Endothelial cell of umbilical vein (primary cell): ENCODE results near the gene NRXN3. TPM values are rescaled to one million over a fixed set of nuclear protein-coding genes. Genes with fewer than 3 reads are reported as not detected.

ENCODE experiments used
- BruUV-seq: library from RNA; stranded (reverse); fragments of 400-500 nt; replicated peaks from 2 replicates; lab custom pipeline; 2021; lab: Mats Ljungman, UMichigan
- CTCF ChIA-PET: fragments of 300-600, 350-600 bp; sonication (Branson Sonifier 250); formaldehyde crosslinking; loops from one replicate; lab custom pipeline; 2021; ENCODE audit warnings: antibody characterized with exemption, inconsistent platforms; lab: Charles Lee
- POLR2A ChIA-PET: fragments of 300-600, 350-600 bp; sonication (Branson Sonifier 250); formaldehyde crosslinking; loops from one replicate; lab custom pipeline; 2021; ENCODE audit warnings: antibody characterized with exemption, inconsistent platforms; lab: Charles Lee
- DNase-seq: peaks from one replicate; pipeline ENCODE4 v3.0.0-alpha.2; 2011; ENCODE audit warnings: low read depth, low spot score
- FAIRE-seq: peaks from 2 replicates; lab custom pipeline; 2011; peaks lifted over from hg19 to GRCh38; lab: Jason Lieb, UNC
- H2AFZ ChIP-seq: 2 replicates; pipeline ENCODE4 v1.6.0; 2012; ENCODE audit warnings: low read depth, low read length, control low read depth, inconsistent platforms
- H3K27ac ChIP-seq: 2 replicates; pipeline ENCODE4 v1.5.1; 2011; ENCODE audit warnings: low read depth, mild to moderate bottlenecking, control low read depth, low read length, moderate library complexity; ENCODE audit not compliant: insufficient read depth
- H3K27me3 ChIP-seq, 2 experiments: 2 replicates each; pipeline versions ENCODE4 v1.6.0 to v1.6.1; 2011; ENCODE audit warnings: low read length in 2 of 2, mixed read lengths in 1 of 2; ENCODE audit not compliant: control insufficient read depth in 2 of 2, insufficient read depth in 2 of 2
- H3K36me3 ChIP-seq, 2 experiments: 2 replicates in 1 of 2; 3 replicates in 1 of 2; pipeline ENCODE4 v1.5.1; 2011; ENCODE audit warnings: low read length in 2 of 2, mild to moderate bottlenecking in 1 of 2, moderate library complexity in 1 of 2; ENCODE audit not compliant: control insufficient read depth in 2 of 2, insufficient read depth in 2 of 2; ENCODE audit errors: extremely low read depth in 1 of 2
- H3K4me1 ChIP-seq: 3 replicates; pipeline ENCODE4 v1.5.1; 2011; ENCODE audit warnings: mild to moderate bottlenecking, low read length; ENCODE audit not compliant: control insufficient read depth, insufficient read depth; ENCODE audit errors: extremely low read depth
- H3K4me2 ChIP-seq: 2 replicates; pipeline ENCODE4 v1.6.1; 2011; ENCODE audit warnings: low read length, control low read depth, mixed read lengths; ENCODE audit not compliant: insufficient read depth
- H3K4me3 ChIP-seq, 3 experiments: fragments of 200-600 bp in 1 of 3; sonication (generic), shearing (Covaris generic) in 1 of 3; replicated peaks in 1 of 3; 2 replicates each; pipeline ENCODE4 v1.5.1; 2011 to 2016; ENCODE audit warnings: control low read depth in 3 of 3, low read length in 3 of 3, mild to moderate bottlenecking in 2 of 3, inconsistent platforms in 1 of 3, low read depth in 1 of 3, moderate library complexity in 1 of 3; ENCODE audit not compliant: insufficient read depth in 1 of 3
- H3K79me2 ChIP-seq: 2 replicates; pipeline ENCODE4 v1.6.0; 2012; ENCODE audit warnings: low read length, inconsistent platforms; ENCODE audit not compliant: control insufficient read depth, insufficient read depth
- H3K9ac ChIP-seq: replicated peaks from 2 replicates; pipeline ENCODE3; 2011; ENCODE audit warnings: low read length, control low read depth; ENCODE audit not compliant: insufficient read depth; ENCODE audit errors: extremely low read depth
- H3K9me1 ChIP-seq: replicated peaks from 3 replicates; pipeline ENCODE4 v1.6.0; 2011; ENCODE audit warnings: mild to moderate bottlenecking, low read length; ENCODE audit not compliant: control insufficient read depth, insufficient read depth; ENCODE audit errors: extremely low read depth
- H3K9me3 ChIP-seq: replicated peaks from 2 replicates; pipeline ENCODE4 v1.5.1; 2012; ENCODE audit warnings: low read length, inconsistent platforms; ENCODE audit not compliant: control insufficient read depth, insufficient read depth
- H4K20me1 ChIP-seq: replicated peaks from 2 replicates; pipeline ENCODE3; 2011; ENCODE audit warnings: mild to moderate bottlenecking, low read length; ENCODE audit not compliant: control insufficient read depth, insufficient read depth; ENCODE audit errors: extremely low read depth
- EZH2 ChIP-seq: IDR thresholded peaks from 2 replicates; pipeline ENCODE4 v1.6.1; 2012; ENCODE audit warnings: borderline replicate concordance, low read depth, mild to moderate bottlenecking, moderate library complexity, low read length, inconsistent platforms; ENCODE audit not compliant: severe bottlenecking
- GATA2 ChIP-seq: IDR thresholded peaks from 2 replicates; pipeline ENCODE4 v1.7.0; 2011; ENCODE audit warnings: low read depth, mild to moderate bottlenecking, moderate library complexity, mixed read lengths, low read length; ENCODE audit not compliant: insufficient read length, insufficient read depth
- JUN ChIP-seq: IDR thresholded peaks from 2 replicates; pipeline ENCODE4 v1.6.1; 2011; ENCODE audit warnings: borderline replicate concordance, low read depth; ENCODE audit not compliant: insufficient read length, insufficient read depth
- MYC ChIP-seq: IDR thresholded peaks from one replicate; pipeline ENCODE4 v1.6.1; 2011; ENCODE audit warnings: mild to moderate bottlenecking, low read depth, low read length
- POLR2AphosphoS5 ChIP-seq: IDR thresholded peaks from 2 replicates; pipeline ENCODE4 v1.6.1; 2012; ENCODE audit warnings: low read depth, mild to moderate bottlenecking, control low read depth, low read length, moderate library complexity; ENCODE audit not compliant: insufficient read depth
- dilution Hi-C: fragments of 300-500 bp; cut with MboI; formaldehyde crosslinking; loops from one replicate; pipeline ENCODE4 v1.15.0; 2019; ENCODE audit warnings: low sequenced_read_pairs; ENCODE audit not compliant: extremely low pct_ligation_motif_present
- intact Hi-C: fragments of 100-400 bp; cut with micrococcal nuclease; formaldehyde crosslinking; loops from one replicate; pipeline ENCODE4 v1.10.0; 2022
- polyA plus RNA-seq, 4 experiments: library from polyadenylated mRNA; depleted of rRNA in 3 of 4; stranded (reverse) in 3 of 4; unstranded in 1 of 4; fragments of >200 nt; gene quantifications; 2 replicates each; pipeline versions ENCODE4 v1.2.1 to v1.2.3, GENCODE V29; 2011 to 2012; ENCODE audit warnings: missing spikeins in 1 of 4
- total RNA-seq: library from RNA; stranded (reverse); gene quantifications from 2 replicates; pipeline ENCODE4 v1.2.3, GENCODE V29; 2021
- TF ChIP-seq, protein P1 (sequence below): IDR thresholded peaks from 2 replicates; pipeline ENCODE4 v1.6.1; 2011; ENCODE audit not compliant: insufficient read depth, insufficient read length
- TF ChIP-seq, protein P2 (sequence below), 2 donors: IDR thresholded peaks; 1 replicate in 1 of 2; 2 replicates in 1 of 2; pipeline ENCODE4 v1.5.1; 2011; ENCODE audit warnings: low read length in 2 of 2, mild to moderate bottlenecking in 2 of 2, moderate library complexity in 2 of 2, control low read depth in 1 of 2, inconsistent platforms in 1 of 2, low read depth in 1 of 2; ENCODE audit not compliant: insufficient read depth in 1 of 2; ENCODE audit errors: extremely low read depth in 1 of 2

NRXN3 gene
- total and polyA plus RNA-seq, 2 donors (not counting 3 experiments of a cell fraction or from before 2014, with no cell fraction given): 0.72 to 4.2 TPM

DNA sequence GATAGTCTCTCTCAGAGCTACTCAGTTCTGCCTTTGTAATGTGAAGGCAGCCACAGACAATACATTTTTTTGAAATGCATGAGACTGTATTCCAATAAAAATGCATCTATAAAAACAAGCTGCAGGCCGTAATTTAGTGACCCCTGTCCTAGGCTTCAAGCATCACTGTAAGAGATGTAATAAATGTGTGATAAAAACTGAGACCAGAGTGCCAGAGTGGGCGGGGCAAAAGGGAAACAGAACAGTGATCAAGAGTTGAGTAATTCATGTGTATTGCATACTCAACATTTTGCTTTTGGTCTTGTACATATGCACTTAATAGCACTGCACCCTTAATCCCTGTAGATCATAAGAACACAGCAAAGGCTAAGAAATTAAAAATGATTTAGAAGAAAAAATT lies 1297.7 kb downstream of the NRXN3 start:
- H4K20me1 ChIP-seq: no peaks in the 10 kb centered on the region
- BruUV-seq: no TSS peak
- no peaks in the 10 kb centered on the region for H3K4me1 ChIP-seq
- H3K9me1 ChIP-seq: no peaks in the 10 kb centered on the region
- no peak for TF ChIP-seq POLR2AphosphoS5
- no peak for TF ChIP-seq JUN
- TF ChIP-seq EZH2: no peak
- TF ChIP-seq GATA2: no peak
- TF ChIP-seq, protein P1, sequence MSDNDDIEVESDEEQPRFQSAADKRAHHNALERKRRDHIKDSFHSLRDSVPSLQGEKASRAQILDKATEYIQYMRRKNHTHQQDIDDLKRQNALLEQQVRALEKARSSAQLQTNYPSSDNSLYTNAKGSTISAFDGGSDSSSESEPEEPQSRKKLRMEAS: no peak
- TF ChIP-seq, protein P2, sequence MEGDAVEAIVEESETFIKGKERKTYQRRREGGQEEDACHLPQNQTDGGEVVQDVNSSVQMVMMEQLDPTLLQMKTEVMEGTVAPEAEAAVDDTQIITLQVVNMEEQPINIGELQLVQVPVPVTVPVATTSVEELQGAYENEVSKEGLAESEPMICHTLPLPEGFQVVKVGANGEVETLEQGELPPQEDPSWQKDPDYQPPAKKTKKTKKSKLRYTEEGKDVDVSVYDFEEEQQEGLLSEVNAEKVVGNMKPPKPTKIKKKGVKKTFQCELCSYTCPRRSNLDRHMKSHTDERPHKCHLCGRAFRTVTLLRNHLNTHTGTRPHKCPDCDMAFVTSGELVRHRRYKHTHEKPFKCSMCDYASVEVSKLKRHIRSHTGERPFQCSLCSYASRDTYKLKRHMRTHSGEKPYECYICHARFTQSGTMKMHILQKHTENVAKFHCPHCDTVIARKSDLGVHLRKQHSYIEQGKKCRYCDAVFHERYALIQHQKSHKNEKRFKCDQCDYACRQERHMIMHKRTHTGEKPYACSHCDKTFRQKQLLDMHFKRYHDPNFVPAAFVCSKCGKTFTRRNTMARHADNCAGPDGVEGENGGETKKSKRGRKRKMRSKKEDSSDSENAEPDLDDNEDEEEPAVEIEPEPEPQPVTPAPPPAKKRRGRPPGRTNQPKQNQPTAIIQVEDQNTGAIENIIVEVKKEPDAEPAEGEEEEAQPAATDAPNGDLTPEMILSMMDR (IDR thresholded peaks at IDR 0.05; ENCODE audit: extremely low read depth in 1 of 2, insufficient read depth in 1 of 2, low read depth in 1 of 2, low read length in 2 of 2): no peak
- TF ChIP-seq MYC: no peak
- no peak overlapping the region for H2AFZ ChIP-seq
- no peak for FAIRE-seq
- ChIA-PET CTCF (no interaction called here), POLR2A (no interaction called here)
- dilution Hi-C loops: no loop called here
- no peaks in the 10 kb centered on the region for H3K79me2 ChIP-seq
- H3K27ac ChIP-seq: no peak overlapping the region
- intact Hi-C loops: no loop called here
- no peak for DNase-seq
- no peak overlapping the region for H3K9ac ChIP-seq
- no peak overlapping the region for H3K4me2 ChIP-seq
- no peak overlapping the region for H3K4me3 ChIP-seq
- no peaks in the 10 kb centered on the region for H3K27me3 ChIP-seq
- no peaks in the 10 kb centered on the region for H3K36me3 ChIP-seq
- H3K9me3 ChIP-seq: no peaks in the 10 kb centered on the region
